Fibroblast of mammary gland (primary cell): ENCODE data around the gene PROK2.

Experiments
- DNase-seq: peaks from one replicate; pipeline ENCODE4 v3.0.0-alpha.2; 2010; ENCODE audit warnings: low read depth
- H3K4me3 ChIP-seq: 2 replicates; pipeline ENCODE4 v1.5.1; 2011; ENCODE audit warnings: low read depth, mild to moderate bottlenecking, low read length, moderate library complexity; ENCODE audit not compliant: control insufficient read depth
- TF ChIP-seq, protein P1 (sequence below): conservative IDR thresholded peaks from 2 replicates; pipeline ENCODE4 v1.5.1; 2011; ENCODE audit warnings: low read depth, low read length, inconsistent platforms; ENCODE audit not compliant: control insufficient read depth, insufficient read depth

The PROK2 gene

GRCh38 chr3:71815340-71816067 lies 30.6 kb upstream of the PROK2 start:
- no peak overlapping the region for H3K4me3 ChIP-seq
- DNase-seq = no peak
- TF ChIP-seq, protein P1, sequence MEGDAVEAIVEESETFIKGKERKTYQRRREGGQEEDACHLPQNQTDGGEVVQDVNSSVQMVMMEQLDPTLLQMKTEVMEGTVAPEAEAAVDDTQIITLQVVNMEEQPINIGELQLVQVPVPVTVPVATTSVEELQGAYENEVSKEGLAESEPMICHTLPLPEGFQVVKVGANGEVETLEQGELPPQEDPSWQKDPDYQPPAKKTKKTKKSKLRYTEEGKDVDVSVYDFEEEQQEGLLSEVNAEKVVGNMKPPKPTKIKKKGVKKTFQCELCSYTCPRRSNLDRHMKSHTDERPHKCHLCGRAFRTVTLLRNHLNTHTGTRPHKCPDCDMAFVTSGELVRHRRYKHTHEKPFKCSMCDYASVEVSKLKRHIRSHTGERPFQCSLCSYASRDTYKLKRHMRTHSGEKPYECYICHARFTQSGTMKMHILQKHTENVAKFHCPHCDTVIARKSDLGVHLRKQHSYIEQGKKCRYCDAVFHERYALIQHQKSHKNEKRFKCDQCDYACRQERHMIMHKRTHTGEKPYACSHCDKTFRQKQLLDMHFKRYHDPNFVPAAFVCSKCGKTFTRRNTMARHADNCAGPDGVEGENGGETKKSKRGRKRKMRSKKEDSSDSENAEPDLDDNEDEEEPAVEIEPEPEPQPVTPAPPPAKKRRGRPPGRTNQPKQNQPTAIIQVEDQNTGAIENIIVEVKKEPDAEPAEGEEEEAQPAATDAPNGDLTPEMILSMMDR = no peak

DNA sequence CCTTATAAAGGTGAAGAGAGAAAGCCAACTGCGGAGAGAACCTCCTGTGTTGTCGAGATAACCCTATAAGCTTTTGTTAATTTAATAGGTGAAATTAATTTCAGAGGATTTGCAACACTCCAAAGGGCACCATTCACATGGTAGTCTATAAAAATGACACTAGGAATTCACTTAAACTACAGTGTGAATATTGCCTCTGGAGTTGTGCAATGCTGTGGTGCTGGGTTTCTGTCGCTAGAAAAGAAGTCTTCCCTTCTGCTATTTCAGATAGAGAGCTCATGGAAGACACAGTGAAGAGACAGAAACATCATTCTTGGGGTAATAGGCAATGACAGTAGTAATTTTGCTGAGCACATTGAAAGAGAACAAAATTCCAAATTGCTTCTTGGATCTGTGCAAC lies 28.8 kb upstream of the PROK2 start:
- TF ChIP-seq, protein P1 = no peak
- no peak overlapping the region for H3K4me3 ChIP-seq
- DNase-seq = no peak

GRCh38 chr3:71813073-71813472 lies 28.1 kb upstream of the PROK2 start:
- no peak overlapping the region for H3K4me3 ChIP-seq
- TF ChIP-seq, protein P1 = no peak

DNA sequence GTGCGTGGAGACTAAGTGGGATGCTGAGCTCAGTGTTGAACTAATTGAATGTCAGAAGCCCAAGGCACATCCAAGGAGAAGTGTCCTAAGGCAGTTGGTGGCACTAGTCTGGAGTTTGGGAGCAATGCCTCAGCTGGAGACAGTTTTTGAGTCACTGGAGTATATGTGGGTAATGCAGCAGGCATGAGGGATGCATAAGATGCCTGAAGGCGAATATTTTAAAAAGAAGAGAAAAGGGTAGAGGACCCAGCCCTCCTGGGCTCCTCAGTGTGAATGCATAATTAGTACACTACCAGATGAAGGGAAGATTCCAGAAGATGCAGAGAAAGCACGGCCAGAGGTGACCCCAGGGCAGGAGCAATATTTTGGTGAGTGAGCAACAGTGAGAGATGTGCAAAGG lies 25.1 kb upstream of the PROK2 start:
- DNase-seq = no peak
- H3K4me3 ChIP-seq = no peak overlapping the region
- TF ChIP-seq, protein P1 = no peak

More at GRCh38 chr3:71813073-71813472, 28.1 kb upstream of the PROK2 start:
- DNase-seq = no peak

DNA sequence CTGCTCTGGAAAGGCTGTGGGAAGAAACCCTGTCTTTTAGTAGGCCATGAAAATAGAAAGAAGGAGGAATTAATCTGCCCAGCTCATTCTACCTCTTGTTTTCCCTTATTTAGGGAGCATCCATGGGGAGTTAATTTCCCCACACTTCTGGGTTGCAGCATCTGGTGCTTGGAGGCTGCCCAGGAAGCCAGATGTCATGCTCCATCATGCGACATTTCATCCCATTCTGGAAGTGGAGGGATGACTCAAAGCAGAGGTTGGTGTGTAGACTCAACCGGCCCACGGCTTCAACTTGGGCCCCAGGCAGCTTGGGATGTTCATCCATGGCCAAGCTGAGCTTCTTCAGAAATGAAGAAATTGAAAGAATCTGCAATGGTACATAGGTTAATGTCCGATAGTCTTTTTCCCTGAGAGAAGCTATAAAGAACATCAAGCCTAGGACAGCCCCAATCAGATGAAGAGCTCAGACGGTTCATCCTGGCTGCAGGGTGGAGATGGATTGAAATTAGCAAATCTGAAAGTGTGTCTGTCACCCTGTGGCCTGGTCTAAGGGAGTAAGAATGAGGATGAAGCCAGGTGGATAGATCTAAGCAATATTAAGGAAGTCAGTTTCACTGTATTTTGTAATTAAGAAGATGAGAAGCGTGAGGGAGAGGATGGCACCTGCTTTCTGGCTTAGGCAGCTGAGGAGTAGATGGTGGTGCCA lies 24.5 kb upstream of the PROK2 start:
- TF ChIP-seq, protein P1 = no peak
- no peak overlapping the region for H3K4me3 ChIP-seq
- peak; percentile 44 for DNase-seq

GRCh38 chr3:71806736-71807135 lies 21.8 kb upstream of the PROK2 start:
- no peak for DNase-seq
- TF ChIP-seq, protein P1 = no peak
- no peak overlapping the region for H3K4me3 ChIP-seq
